Ishikawa (cell line): Measurements from ENCODE around the gene ZP1.

Source experiments
- CREB1 ChIP-seq: IDR thresholded peaks from 2 replicates; pipeline ENCODE4 v1.6.1; 2012; ENCODE audit warnings: low read depth
- EGR1 ChIP-seq: IDR thresholded peaks from 2 replicates; pipeline ENCODE4 v1.6.1; 2012
- EP300 ChIP-seq: IDR thresholded peaks from 2 replicates; pipeline ENCODE4 v1.6.1; 2012; ENCODE audit warnings: borderline replicate concordance
- MAX ChIP-seq: IDR thresholded peaks from 2 replicates; pipeline ENCODE4 v1.6.1; 2012
- RAD21 ChIP-seq: IDR thresholded peaks from 2 replicates; pipeline ENCODE4 v1.6.1; 2012; ENCODE audit warnings: low read depth
- REST ChIP-seq: IDR thresholded peaks from 2 replicates; pipeline ENCODE4 v1.6.1; 2012; ENCODE audit warnings: low read depth, mild to moderate bottlenecking
- USF1 ChIP-seq: IDR thresholded peaks from 2 replicates; pipeline ENCODE4 v1.6.1; 2012

GRCh38 chr11:60872961-60873524 lies 5.7 kb downstream of the ZP1 start:
- TF ChIP-seq EGR1 (no peak), CREB1 (no peak), USF1 (no peak), RAD21 (no peak), REST (no peak), MAX (no peak), EP300 (no peak)
